Adrenal gland (tissue), 12 donors: ENCODE measurements around the gene CORO2B. TPM values are rescaled to one million over a fixed set of nuclear protein-coding genes. Genes with fewer than 3 reads are reported as not detected.
A peak's percentile ranks its signal among the peaks of the same experiment; 100 is the strongest.

Experiments
- DNase-seq, 7 donors: peaks; one replicate each; pipeline ENCODE4 v3.0.0-alpha.2; 2019 to 2020
- H3K27ac ChIP-seq, 5 donors: fragments of 200-600 bp; sonication (generic) in 4 of 5; 1 replicate in 3 of 5; 2 replicates in 2 of 5; pipeline versions ENCODE4 v1.5.1 to v1.8.0; 2016 to 2020; ENCODE audit warnings: mild to moderate bottlenecking in 1 of 5
- H3K27me3 ChIP-seq: fragments of 200-600 bp; 2 replicates; pipeline ENCODE4 v1.8.0; 2021
- H3K36me3 ChIP-seq, 2 donors: fragments of 200-600 bp; replicated peaks in 1 of 2; 1 replicate in 1 of 2; 2 replicates in 1 of 2; pipeline versions ENCODE4 v1.5.1 to v1.8.0; 2018 to 2022
- H3K4me1 ChIP-seq, 2 donors: fragments of 200-600 bp; replicated peaks in 1 of 2; 1 replicate in 1 of 2; 2 replicates in 1 of 2; pipeline versions ENCODE4 v1.5.1 to v1.8.0; 2018 to 2021
- H3K4me3 ChIP-seq, 4 donors: fragments of 200-600 bp; sonication (generic) in 3 of 4; one replicate each; pipeline ENCODE4 v1.5.1; 2016 to 2018
- H3K9me3 ChIP-seq, 3 donors: fragments of 200-600 bp; sonication (generic) in 1 of 3; replicated peaks in 1 of 3; 1 replicate in 2 of 3; 2 replicates in 1 of 3; pipeline versions ENCODE4 v1.5.1 to v1.8.0; 2016 to 2021
- POLR2A ChIP-seq, 2 donors: fragments of 450-650 bp; IDR thresholded peaks; one replicate each; pipeline ENCODE4 v1.6.1; 2017; ENCODE audit warnings: antibody characterized with exemption in 2 of 2, mild to moderate bottlenecking in 2 of 2, moderate library complexity in 1 of 2
- WGBS, 4 donors: extraction: QIAGEN DNeasy Blood & Tissue Kit in 2 of 4; methylation state at CpG; one replicate each; pipeline versions ENCODE4 v1.1.5 to v1.1.7; 2013 to 2017; 5-methylcytosine and 5-hydroxymethylcytosine counted together
- intact Hi-C, 2 donors: fragments of 100-400 bp; cut with DNase I; formaldehyde crosslinking; loops; one replicate each; pipeline versions ENCODE4 v1.14.1 to v1.15.0; 2022 to 2023
- polyA plus RNA-seq, 3 donors: library from polyadenylated mRNA; stranded (reverse); fragments of 200-250 nt in 2 of 3; fragments of 350-450 nt in 1 of 3; fragmentation: Illumina TruSeq in 1 of 3; extraction: RNeasy Lipid Tissue Mini Kit (QIAGEN cat#74804) in 1 of 3; gene quantifications; one replicate each; pipeline ENCODE4 v1.2.3, GENCODE V29; 2013 to 2014
- total RNA-seq, 9 donors: library from RNA; depleted of rRNA in 4 of 9; stranded (reverse); fragments of >200 nt in 4 of 9; fragments of 120-200 nt in 1 of 9; fragmentation: NEBNext Ultra II Directional in 1 of 9; extraction: Animal tissue kit (Norgen Biotek cat#: 25700) in 1 of 9; gene quantifications; one replicate each; pipeline versions ENCODE4 v1.1.0 to v1.2.4, GENCODE V29; 2013 to 2023
- TF ChIP-seq, protein P1 (sequence below), 6 experiments: fragments of 450-650 bp in 4 of 6; fragments of 200-600 bp in 2 of 6; sonication (generic) in 1 of 6; IDR thresholded peaks; 1 replicate in 5 of 6; 2 replicates in 1 of 6; pipeline versions ENCODE4 v1.5.1 to v1.8.0; 2016 to 2021; ENCODE audit warnings: antibody characterized with exemption in 6 of 6, mild to moderate bottlenecking in 2 of 6, moderate library complexity in 1 of 6
- donor health status: healthy with polysubstance abuse.
- donor health status: Bipolar disorder and iron deficiency.
- donor health status: DM: yes; HTN: yes; CAD: no.
- donor health status: DM: no; HTN: no; CAD: no.
- donor health status: DM: no; HTN: no; CAD: no.
- donor health status: DM: yes; HTN: yes; CAD: no.

Gene CORO2B
- total and polyA plus RNA-seq, 12 donors = 2.8 to 8.4 (median 4.3) TPM

DNA sequence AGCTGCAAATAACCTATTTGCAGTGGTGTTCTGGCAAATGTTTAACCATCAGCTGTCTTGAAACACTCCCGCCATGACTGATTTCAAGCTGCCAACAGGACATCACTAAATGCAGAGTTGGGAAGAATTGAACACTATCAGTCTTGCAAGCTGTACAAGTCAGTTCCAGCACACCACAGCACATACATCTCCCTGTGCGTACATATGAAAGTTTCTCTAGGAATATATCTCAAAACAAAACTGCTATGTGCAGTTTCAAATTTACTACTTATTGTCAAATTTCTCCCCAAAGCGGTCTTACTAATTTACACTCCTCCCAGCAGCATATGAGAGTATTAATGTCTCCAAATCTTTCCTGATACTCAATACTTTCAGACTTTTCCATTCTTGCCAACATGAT lies 30.4 kb upstream of the CORO2B start:
- H3K27ac ChIP-seq = no peak overlapping the region
- DNase-seq = no peak
- WGBS, 4 donors = 81 to 94% (median 83%) methylated on average over 3 of the region's 3 CpGs
- no peaks in the 10 kb centered on the region for H3K36me3 ChIP-seq
- no peak overlapping the region for H3K4me3 ChIP-seq
- intact Hi-C loops = loop anchor here in 1 of 2 donors (10.0 kb wide), 1 partner anchor 234 kb away; no protein-coding TSS in a partner anchor
- TF ChIP-seq, protein P1, sequence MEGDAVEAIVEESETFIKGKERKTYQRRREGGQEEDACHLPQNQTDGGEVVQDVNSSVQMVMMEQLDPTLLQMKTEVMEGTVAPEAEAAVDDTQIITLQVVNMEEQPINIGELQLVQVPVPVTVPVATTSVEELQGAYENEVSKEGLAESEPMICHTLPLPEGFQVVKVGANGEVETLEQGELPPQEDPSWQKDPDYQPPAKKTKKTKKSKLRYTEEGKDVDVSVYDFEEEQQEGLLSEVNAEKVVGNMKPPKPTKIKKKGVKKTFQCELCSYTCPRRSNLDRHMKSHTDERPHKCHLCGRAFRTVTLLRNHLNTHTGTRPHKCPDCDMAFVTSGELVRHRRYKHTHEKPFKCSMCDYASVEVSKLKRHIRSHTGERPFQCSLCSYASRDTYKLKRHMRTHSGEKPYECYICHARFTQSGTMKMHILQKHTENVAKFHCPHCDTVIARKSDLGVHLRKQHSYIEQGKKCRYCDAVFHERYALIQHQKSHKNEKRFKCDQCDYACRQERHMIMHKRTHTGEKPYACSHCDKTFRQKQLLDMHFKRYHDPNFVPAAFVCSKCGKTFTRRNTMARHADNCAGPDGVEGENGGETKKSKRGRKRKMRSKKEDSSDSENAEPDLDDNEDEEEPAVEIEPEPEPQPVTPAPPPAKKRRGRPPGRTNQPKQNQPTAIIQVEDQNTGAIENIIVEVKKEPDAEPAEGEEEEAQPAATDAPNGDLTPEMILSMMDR (IDR thresholded peaks at IDR 0.05) = no peak
- TF ChIP-seq POLR2A (IDR thresholded peaks at IDR 0.05) = no peak
- H3K9me3 ChIP-seq = no peaks in the 10 kb centered on the region
- H3K4me1 ChIP-seq = peaks cover 2 to 5% of the 10 kb centered on the region in 2 donors
- H3K27me3 ChIP-seq = peaks cover 5% of the 10 kb centered on the region

DNA sequence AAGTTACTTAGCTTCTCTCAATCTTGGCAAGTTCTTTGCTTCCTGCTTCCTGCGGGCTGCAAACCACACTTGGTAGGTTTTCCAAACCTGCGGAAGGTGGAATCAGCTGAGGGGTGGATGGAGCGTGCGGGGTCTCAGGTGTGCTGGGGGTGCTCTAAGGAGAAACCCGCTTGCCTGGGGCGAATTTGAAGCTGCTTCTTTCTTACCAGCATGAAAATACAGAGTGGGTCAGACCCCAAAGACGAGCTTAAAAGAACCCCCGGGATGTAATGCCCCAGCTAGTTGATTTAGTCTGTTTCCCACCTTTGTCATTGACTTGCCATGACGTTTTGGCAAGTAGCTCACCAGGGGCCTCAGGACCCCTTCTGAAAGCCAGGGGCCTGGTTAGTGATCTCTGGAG lies 28.8 kb upstream of the CORO2B start:
- WGBS, 4 donors = 59 to 70% (median 65%) methylated on average over 9 of the region's 9 CpGs
- Histone ChIP-seq H3K4me3 (no peak overlapping the region), H3K4me1 (no peaks in the 10 kb centered on the region), H3K27me3 (peaks cover 5% of the 10 kb centered on the region), H3K9me3 (no peaks in the 10 kb centered on the region), H3K36me3 (no peaks in the 10 kb centered on the region), H3K27ac (no peak overlapping the region)
- TF ChIP-seq, protein P1 (IDR thresholded peaks at IDR 0.05) = no peak
- TF ChIP-seq POLR2A (IDR thresholded peaks at IDR 0.05) = no peak
- intact Hi-C loops = loop anchor here in 1 of 2 donors (5.0 to 10.0 kb wide), 3 partner anchors 245 to 375 kb away; no protein-coding TSS in a partner anchor
- peak in 1 of 7 donors; percentile 17 for DNase-seq

DNA sequence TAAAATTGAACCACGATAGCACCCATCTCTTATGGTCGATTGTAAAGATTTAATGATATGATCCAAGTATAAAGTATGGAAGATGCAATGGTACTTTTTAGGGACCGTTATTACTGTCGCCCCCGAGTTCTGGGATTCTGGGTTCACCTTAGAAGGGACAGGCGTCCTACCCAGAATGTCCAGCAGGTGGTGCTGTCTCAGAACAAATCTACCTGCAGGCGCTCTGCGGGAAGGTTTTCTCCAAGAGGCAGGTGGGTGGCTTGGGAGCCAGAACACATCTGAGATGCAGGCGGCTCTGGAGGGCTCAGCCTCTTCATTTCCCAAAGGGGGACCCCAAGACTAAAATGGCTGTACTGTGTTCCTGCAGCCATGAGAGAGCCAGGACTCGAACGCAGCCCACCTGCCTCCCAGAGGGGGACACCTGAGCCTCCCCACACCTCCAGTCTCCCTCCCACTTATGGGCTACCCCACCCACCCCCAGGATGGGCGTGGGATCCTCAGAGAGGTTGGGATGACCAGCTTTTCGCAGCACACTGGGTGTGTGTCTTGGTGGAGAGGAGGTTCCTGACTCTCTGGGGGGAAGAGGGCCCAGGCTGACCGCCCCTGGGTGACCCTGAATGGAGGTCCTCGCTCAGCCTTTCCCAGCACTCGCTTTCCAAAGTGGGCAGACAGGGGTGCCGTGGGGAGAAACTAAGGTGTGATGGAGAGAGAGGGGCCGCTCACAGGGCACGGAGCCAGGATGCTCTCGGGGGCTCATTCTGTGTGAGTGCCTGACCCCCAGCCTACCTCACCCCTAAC lies 28.1 kb upstream of the CORO2B start:
- 32 to 39% (median 38%) methylated on average over 8 to 20 of the region's 20 CpGs for WGBS, 4 donors
- Histone ChIP-seq H3K9me3 (no peaks in the 10 kb centered on the region), H3K36me3 (no peaks in the 10 kb centered on the region), H3K27me3 (peaks cover 5% of the 10 kb centered on the region), H3K4me3 (no peak overlapping the region), H3K27ac (no peak overlapping the region), H3K4me1 (no peaks in the 10 kb centered on the region)
- peak; percentile 62 to 90 (median 78) for DNase-seq
- intact Hi-C loops = loop anchor here in 1 of 2 donors (5.0 to 10.0 kb wide), 3 partner anchors 246 to 374 kb away; no protein-coding TSS in a partner anchor
- no peak for TF ChIP-seq POLR2A (IDR thresholded peaks at IDR 0.05)
- TF ChIP-seq, protein P1 (IDR thresholded peaks at IDR 0.05) = peak; percentile 67 to 94 (median 79)

DNA sequence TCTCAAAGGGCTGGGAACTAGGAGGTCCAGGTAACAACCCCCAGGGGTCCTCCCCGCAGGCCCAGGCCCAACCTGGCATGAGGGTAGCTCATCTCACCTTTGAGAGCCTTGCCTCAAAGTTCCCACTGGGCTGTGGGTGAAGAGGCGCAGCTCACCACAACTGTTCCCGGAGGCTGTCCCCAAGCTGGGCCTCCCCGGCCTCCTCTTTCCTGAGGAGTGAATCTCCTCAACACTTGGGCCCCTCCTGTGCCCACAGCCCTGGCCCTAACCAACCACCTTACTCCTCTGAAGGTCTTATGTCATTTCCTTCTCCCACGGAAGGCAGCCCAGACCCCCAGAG lies 27.5 kb upstream of the CORO2B start:
- WGBS, 4 donors = 59 to 75% (median 73%) methylated on average over 5 of the region's 5 CpGs
- Histone ChIP-seq H3K4me1 (no peaks in the 10 kb centered on the region), H3K27ac (no peak overlapping the region), H3K4me3 (no peak overlapping the region), H3K27me3 (peaks cover 5% of the 10 kb centered on the region), H3K9me3 (no peaks in the 10 kb centered on the region), H3K36me3 (no peaks in the 10 kb centered on the region)
- TF ChIP-seq POLR2A (IDR thresholded peaks at IDR 0.05) = no peak
- TF ChIP-seq, protein P1 (IDR thresholded peaks at IDR 0.05) = no peak
- intact Hi-C loops = loop anchor here in 1 of 2 donors (5.0 to 10.0 kb wide), 3 partner anchors 246 to 374 kb away; no protein-coding TSS in a partner anchor
- peak in 1 of 7 donors; percentile 18 for DNase-seq
